Gastrocnemius medialis (tissue), 4 donors: ENCODE data around the gene SH3YL1.

Experiments used
- POLR2A ChIP-seq, 2 donors: fragments of 450-650 bp; IDR thresholded peaks; one replicate each; pipeline ENCODE4 v1.6.1; 2017; ENCODE audit warnings: antibody characterized with exemption in 2 of 2, mild to moderate bottlenecking in 2 of 2, moderate library complexity in 2 of 2
- TF ChIP-seq, protein P1 (sequence below), 5 experiments: fragments of 450-650 bp in 3 of 5; fragments of 200-600 bp in 2 of 5; sonication (generic) in 2 of 5; IDR thresholded peaks in 4 of 5; conservative IDR thresholded peaks in 1 of 5; 1 replicate in 4 of 5; 2 replicates in 1 of 5; pipeline ENCODE4 v1.5.1; 2016 to 2019; ENCODE audit warnings: antibody characterized with exemption in 5 of 5, mild to moderate bottlenecking in 3 of 5, moderate library complexity in 3 of 5

GRCh38 chr2:258933-259332 lies 4.9 kb downstream of the SH3YL1 start:
- TF ChIP-seq, protein P1, sequence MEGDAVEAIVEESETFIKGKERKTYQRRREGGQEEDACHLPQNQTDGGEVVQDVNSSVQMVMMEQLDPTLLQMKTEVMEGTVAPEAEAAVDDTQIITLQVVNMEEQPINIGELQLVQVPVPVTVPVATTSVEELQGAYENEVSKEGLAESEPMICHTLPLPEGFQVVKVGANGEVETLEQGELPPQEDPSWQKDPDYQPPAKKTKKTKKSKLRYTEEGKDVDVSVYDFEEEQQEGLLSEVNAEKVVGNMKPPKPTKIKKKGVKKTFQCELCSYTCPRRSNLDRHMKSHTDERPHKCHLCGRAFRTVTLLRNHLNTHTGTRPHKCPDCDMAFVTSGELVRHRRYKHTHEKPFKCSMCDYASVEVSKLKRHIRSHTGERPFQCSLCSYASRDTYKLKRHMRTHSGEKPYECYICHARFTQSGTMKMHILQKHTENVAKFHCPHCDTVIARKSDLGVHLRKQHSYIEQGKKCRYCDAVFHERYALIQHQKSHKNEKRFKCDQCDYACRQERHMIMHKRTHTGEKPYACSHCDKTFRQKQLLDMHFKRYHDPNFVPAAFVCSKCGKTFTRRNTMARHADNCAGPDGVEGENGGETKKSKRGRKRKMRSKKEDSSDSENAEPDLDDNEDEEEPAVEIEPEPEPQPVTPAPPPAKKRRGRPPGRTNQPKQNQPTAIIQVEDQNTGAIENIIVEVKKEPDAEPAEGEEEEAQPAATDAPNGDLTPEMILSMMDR (IDR thresholded peaks at IDR 0.05 in 4 of 5, conservative IDR thresholded peaks at IDR 0.05 in 1 of 5) = no peak
- no peak for TF ChIP-seq POLR2A (IDR thresholded peaks at IDR 0.05)
